Cardiac fibroblast (primary cell): ENCODE measurements around the gene L3MBTL1.

ENCODE experiments used
- DNase-seq, 2 donors: peaks; one replicate each; pipeline versions ENCODE4 v3.0.0 to v3.0.0-alpha.2; 2010; ENCODE audit warnings: low read depth in 2 of 2
- H3K4me3 ChIP-seq, 2 donors: replicated peaks in 1 of 2; 1 replicate in 1 of 2; 2 replicates in 1 of 2; pipeline ENCODE4 v1.5.1; 2011; ENCODE audit warnings: low read depth in 2 of 2, low read length in 2 of 2, mild to moderate bottlenecking in 2 of 2, moderate library complexity in 1 of 2
- TF ChIP-seq, protein P1 (sequence below): IDR thresholded peaks from one replicate; pipeline ENCODE4 v1.5.1; 2011; ENCODE audit warnings: low read depth, mild to moderate bottlenecking, low read length, inconsistent platforms

Gene L3MBTL1

GRCh38 chr20:43515628-43516027, 8.1 kb downstream of the L3MBTL1 start:
- TF ChIP-seq, protein P1, sequence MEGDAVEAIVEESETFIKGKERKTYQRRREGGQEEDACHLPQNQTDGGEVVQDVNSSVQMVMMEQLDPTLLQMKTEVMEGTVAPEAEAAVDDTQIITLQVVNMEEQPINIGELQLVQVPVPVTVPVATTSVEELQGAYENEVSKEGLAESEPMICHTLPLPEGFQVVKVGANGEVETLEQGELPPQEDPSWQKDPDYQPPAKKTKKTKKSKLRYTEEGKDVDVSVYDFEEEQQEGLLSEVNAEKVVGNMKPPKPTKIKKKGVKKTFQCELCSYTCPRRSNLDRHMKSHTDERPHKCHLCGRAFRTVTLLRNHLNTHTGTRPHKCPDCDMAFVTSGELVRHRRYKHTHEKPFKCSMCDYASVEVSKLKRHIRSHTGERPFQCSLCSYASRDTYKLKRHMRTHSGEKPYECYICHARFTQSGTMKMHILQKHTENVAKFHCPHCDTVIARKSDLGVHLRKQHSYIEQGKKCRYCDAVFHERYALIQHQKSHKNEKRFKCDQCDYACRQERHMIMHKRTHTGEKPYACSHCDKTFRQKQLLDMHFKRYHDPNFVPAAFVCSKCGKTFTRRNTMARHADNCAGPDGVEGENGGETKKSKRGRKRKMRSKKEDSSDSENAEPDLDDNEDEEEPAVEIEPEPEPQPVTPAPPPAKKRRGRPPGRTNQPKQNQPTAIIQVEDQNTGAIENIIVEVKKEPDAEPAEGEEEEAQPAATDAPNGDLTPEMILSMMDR: no peak
- no peak overlapping the region for H3K4me3 ChIP-seq
- DNase-seq: no peak

DNA sequence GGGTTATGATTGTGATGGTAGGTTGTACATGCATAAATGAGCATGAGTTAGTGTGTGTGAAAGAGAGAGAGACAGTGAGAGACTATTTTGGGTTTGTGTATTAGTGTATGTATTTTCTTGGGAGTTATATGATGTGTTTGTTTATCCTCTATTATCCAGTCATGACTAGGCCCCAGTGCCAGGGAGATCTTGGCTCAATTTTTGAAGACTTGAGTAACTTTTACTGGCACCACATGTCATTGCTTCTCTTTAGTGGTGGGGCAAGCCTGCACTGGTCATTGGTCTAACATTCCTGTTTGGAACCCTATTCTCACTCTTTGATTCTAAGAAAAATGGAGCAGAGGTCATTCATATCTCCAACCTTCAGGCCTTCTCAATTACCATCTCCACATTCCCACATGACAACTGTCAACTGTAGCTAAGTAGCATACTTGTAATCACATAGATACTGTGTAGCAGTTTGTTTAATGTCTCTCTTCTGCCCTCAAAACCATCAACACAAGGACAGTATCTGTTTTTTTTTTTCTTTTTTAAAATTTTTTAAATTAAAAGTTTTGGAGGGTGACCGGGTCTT, 8.8 kb downstream of the L3MBTL1 start:
- no peak for DNase-seq
- no peak overlapping the region for H3K4me3 ChIP-seq
- TF ChIP-seq, protein P1: no peak

DNA sequence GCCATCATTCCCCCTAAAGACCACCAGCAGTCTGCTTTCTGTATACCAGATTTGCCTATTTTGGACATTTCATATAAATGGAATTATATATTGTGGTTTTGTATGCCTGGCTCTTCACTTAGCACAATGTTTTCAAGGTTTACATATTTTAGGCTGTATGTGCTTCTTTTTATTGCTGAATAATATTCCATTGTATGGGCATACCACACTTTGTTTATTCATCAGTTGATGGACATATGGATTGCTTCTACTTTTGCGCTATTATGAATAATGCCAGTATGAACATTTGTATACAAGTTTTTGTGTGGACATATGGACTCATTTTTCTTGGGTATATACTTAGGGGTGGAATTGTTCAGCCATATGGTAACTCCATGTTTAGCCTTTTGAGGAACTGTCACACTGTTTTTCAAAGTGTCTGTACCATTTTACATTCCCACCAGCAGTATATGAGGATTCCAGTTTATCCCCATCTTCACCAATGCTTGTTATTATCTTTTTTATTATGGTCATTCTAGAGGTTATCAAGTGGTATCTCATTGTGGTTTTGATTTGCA, 12.7 kb downstream of the L3MBTL1 start:
- H3K4me3 ChIP-seq: no peak overlapping the region
- DNase-seq: no peak
- TF ChIP-seq, protein P1: no peak

GRCh38 chr20:43525021-43525420, 17.5 kb downstream of the L3MBTL1 start:
- no peak overlapping the region for H3K4me3 ChIP-seq
- TF ChIP-seq, protein P1: no peak
- no peak for DNase-seq

DNA sequence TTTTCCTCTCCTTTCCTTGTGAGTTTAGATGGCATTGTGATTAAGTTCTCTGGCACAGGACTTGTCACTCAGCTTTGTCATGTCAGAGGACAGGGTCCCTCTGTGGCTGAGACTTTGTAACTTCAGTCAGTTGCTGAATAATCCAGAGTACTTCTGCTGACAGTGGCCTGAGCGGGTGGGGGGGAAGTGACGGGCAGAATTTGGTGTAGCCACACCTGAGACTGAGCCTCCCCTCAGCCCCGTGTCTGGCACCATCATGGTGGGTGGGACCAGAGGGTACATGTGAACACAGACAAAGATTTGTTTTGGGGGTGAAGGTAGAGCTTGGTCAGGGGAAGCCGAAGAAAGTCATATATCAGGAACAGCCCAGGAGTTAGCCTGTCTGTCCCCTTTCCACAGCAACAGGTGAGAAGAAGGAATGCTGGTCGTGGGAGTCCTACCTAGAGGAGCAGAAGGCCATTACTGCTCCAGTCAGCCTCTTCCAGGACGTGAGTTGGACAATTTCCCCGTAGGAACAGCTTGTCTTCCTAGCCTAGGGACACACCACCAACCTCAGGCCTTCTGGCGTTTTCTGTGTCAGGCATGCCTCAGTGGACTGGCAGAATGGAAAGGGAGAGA, 20.9 kb downstream of the L3MBTL1 start:
- no peak for DNase-seq
- H3K4me3 ChIP-seq: no peak overlapping the region
- TF ChIP-seq, protein P1: no peak

DNA sequence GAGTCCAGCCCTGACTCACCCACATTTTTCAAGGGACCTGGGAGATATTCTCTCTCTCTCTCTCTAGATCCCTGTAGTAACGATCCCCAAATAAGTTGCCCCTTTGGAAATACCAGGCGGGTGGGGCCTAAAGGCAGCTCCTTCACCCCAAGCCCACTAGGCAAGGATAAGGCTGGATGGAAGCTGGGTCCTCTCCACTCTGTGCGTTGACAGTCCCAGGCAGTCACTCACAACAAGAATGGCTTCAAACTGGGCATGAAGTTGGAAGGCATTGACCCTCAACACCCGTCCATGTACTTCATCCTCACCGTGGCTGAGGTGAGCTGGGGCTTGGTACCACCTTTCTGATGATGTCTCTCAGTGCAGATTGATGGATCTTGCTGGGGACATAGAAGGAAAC, 21.6 kb downstream of the L3MBTL1 start:
- DNase-seq: no peak
- no peak overlapping the region for H3K4me3 ChIP-seq
- TF ChIP-seq, protein P1: no peak
